Right lobe of liver (tissue), 6 donors: ENCODE measurements around the gene TPST1. TPM values are rescaled to one million over a fixed set of nuclear protein-coding genes. Genes with fewer than 3 reads are reported as not detected.

Experiments
- ATAC-seq, 4 donors: fragments of 200-7000 bp; cut with Tn5 transposase; one replicate each; pipeline ENCODE4 v1.9.1; 2020; ENCODE audit warnings: mild to moderate bottlenecking in 4 of 4, moderate library complexity in 4 of 4
- DNase-seq, 3 donors: peaks; one replicate each; pipeline ENCODE4 v3.0.0-alpha.2; 2020
- H3K27ac ChIP-seq, 3 donors: fragments of 200-600 bp; one replicate each; pipeline ENCODE4 v1.8.0; 2022
- H3K27me3 ChIP-seq, 2 donors: fragments of 200-600 bp; one replicate each; pipeline ENCODE4 v1.8.0; 2022
- H3K36me3 ChIP-seq, 4 donors: fragments of 200-600 bp; sonication (generic) in 1 of 4; one replicate each; pipeline versions ENCODE4 v1.5.1 to v1.8.0; 2017 to 2022; ENCODE audit warnings: control low read depth in 1 of 4
- H3K4me1 ChIP-seq, 4 donors: fragments of 200-600 bp; sonication (generic) in 1 of 4; one replicate each; pipeline versions ENCODE4 v1.5.1 to v1.8.0; 2017 to 2022; ENCODE audit warnings: control low read depth in 1 of 4
- H3K4me3 ChIP-seq, 3 donors: fragments of 200-600 bp; one replicate each; pipeline ENCODE4 v1.8.0; 2022
- H3K9me3 ChIP-seq, 4 donors: fragments of 200-600 bp; sonication (generic) in 1 of 4; one replicate each; pipeline versions ENCODE4 v1.5.1 to v1.8.0; 2017 to 2022; ENCODE audit warnings: control low read depth in 1 of 4
- CTCF ChIP-seq, 4 donors: fragments of 200-600 bp in 3 of 4; fragments of 450-650 bp in 1 of 4; IDR thresholded peaks; one replicate each; pipeline versions ENCODE4 v1.5.1 to v1.8.0; 2016 to 2022; ENCODE audit warnings: antibody characterized with exemption in 4 of 4, mild to moderate bottlenecking in 2 of 4
- POLR2A ChIP-seq: fragments of 450-650 bp; IDR thresholded peaks from one replicate; pipeline ENCODE4 v1.6.1; 2017; ENCODE audit warnings: antibody characterized with exemption, mild to moderate bottlenecking
- WGBS: methylation state at CpG from one replicate; pipeline ENCODE4 v1.1.6; 2018; ENCODE audit warnings: low coverage, low lambda C conversion rate; ENCODE audit not compliant: insufficient coverage; ENCODE audit errors: missing lambda C conversion rate; 5-methylcytosine and 5-hydroxymethylcytosine counted together
- intact Hi-C, 2 donors: fragments of 100-400 bp; cut with DNase I; formaldehyde crosslinking; loops; one replicate each; pipeline versions ENCODE4 v1.11.2 to v1.14.1; 2022
- total RNA-seq, 6 experiments: library from RNA; depleted of rRNA in 2 of 6; stranded (reverse); fragments of >200 nt in 2 of 6; fragmentation: NEBNext Ultra II Directional in 3 of 6; extraction: Animal tissue kit (Norgen Biotek cat#: 25700) in 3 of 6; gene quantifications; one replicate each; pipeline versions ENCODE4 v1.1.0 to v1.2.4, GENCODE V29; 2016 to 2023
- donor health status: DM: no; HTN: yes; CAD: no.
- donor health status: DM: no; HTN: no; CAD: no.
- donor health status: DM: no; HTN: no; CAD: no.
- donor health status: DM: no; HTN: yes; CAD: no.
- donor health status: DM: no; HTN: yes; CAD: no.

TPST1 gene
- total RNA-seq, 6 experiments from 2014 or later = 18.0 to 40.5 (median 26.3) TPM

GRCh38 chr7:66272321-66272720 is 67.2 kb downstream of the TPST1 start:
- Histone ChIP-seq H3K27me3 (no peaks in the 10 kb centered on the region), H3K4me3 (no peak overlapping the region), H3K27ac (no peak overlapping the region), H3K9me3 (no peaks in the 10 kb centered on the region), H3K36me3 (no peaks in the 10 kb centered on the region), H3K4me1 (peaks cover 0 to 2% (median 0%) of the 10 kb centered on the region in 4 donors)
- ATAC-seq = no peak
- TF ChIP-seq POLR2A (no peak), CTCF (IDR thresholded peaks at IDR 0.05) (no peak)
- WGBS = 94% methylated on average over 3 of the region's 3 CpGs
- DNase-seq = no peak
- intact Hi-C loops = no loop called here

GRCh38 chr7:66276363-66276762 is 71.2 kb downstream of the TPST1 start:
- Histone ChIP-seq H3K36me3 (no peaks in the 10 kb centered on the region), H3K27me3 (no peaks in the 10 kb centered on the region), H3K4me3 (no peak overlapping the region), H3K9me3 (no peaks in the 10 kb centered on the region), H3K4me1 (peaks cover 0 to 3% (median 0%) of the 10 kb centered on the region in 4 donors), H3K27ac (no peak overlapping the region)
- ATAC-seq (no peak), DNase-seq (no peak)
- intact Hi-C loops = no loop called here
- TF ChIP-seq POLR2A = no peak
- no peak for TF ChIP-seq CTCF (IDR thresholded peaks at IDR 0.05)
- WGBS = 93% methylated on average over 3 of the region's 3 CpGs

- Histone ChIP-seq H3K4me1 (peaks cover 0 to 14% (median 3%) of the 10 kb centered on the region in 4 donors), H3K27me3 (no peaks in the 10 kb centered on the region), H3K27ac (no peak overlapping the region), H3K4me3 (no peak overlapping the region), H3K36me3 (no peaks in the 10 kb centered on the region), H3K9me3 (no peaks in the 10 kb centered on the region)
- TF ChIP-seq CTCF (IDR thresholded peaks at IDR 0.05) = no peak
- TF ChIP-seq POLR2A = no peak
- DNase-seq = no peak
- ATAC-seq = no peak
- intact Hi-C loops = no loop called here
Measured at GRCh38 chr7:66277492-66277891, 72.4 kb downstream of the TPST1 start.

- no peak overlapping the region for H3K4me3 ChIP-seq
- DNase-seq (no peak), ATAC-seq (no peak)
- H3K27ac ChIP-seq = no peak overlapping the region
- no peaks in the 10 kb centered on the region for H3K36me3 ChIP-seq
- peaks cover 0 to 15% (median 6%) of the 10 kb centered on the region in 4 donors for H3K4me1 ChIP-seq
- no peak for TF ChIP-seq CTCF (IDR thresholded peaks at IDR 0.05)
- TF ChIP-seq POLR2A = no peak
- intact Hi-C loops = no loop called here
- WGBS = 93% methylated on average over 3 of the region's 7 CpGs
- H3K27me3 ChIP-seq = no peaks in the 10 kb centered on the region
- H3K9me3 ChIP-seq = no peaks in the 10 kb centered on the region
Measured at GRCh38 chr7:66279912-66280311, 74.8 kb downstream of the TPST1 start.
